Measurements from ENCODE around the gene TMUB1.

GRCh38 chr7:151125470-151125845 lies 42.2 kb upstream of the TMUB1 start:
- no peak for TF ChIP-seq CTCF (IDR thresholded peaks at IDR 0.05; ENCODE audit: low read depth, low read length)
- TF ChIP-seq EZH2phosphoT487 (IDR thresholded peaks at IDR 0.05; ENCODE audit: low read depth), result no peak

Measured in OCI-LY3 (cell line).